Measurements from ENCODE around the gene PPP2R2D.
A peak's percentile ranks its signal among the peaks of the same experiment; 100 is the strongest.

DNA sequence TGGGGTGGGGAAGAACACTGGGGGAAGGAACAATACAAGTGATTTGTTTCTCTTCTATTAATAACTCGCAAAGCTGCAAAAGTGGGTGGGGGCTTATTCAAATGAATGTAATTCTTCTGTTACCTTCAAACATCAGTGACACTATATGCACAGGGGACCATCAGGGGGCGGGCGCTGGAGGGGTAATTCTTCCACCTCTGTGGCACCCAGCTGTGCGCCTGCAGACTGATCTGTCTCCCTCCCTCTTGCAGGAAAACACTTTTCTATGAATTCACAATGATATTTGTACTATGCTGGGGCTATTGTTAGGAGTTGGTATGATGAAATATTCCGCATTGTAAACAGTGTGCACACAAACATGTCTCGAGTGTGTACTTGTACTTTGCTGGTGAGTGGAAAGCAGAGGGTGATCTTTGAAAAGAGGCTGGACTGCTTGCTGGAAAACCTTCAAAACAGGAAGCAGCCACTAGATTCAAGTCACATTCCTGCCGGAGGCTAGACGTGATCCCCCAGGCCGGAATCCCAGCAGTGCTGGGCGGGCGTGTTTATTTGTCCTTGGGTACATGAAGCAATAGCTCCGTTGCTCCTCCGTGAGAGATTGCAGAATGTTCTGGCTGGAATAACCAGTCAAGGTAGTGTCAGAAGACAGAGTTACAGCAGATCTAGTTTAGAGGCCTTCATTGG is 96.7 kb downstream of the PPP2R2D start:
- TF ChIP-seq, protein P1, sequence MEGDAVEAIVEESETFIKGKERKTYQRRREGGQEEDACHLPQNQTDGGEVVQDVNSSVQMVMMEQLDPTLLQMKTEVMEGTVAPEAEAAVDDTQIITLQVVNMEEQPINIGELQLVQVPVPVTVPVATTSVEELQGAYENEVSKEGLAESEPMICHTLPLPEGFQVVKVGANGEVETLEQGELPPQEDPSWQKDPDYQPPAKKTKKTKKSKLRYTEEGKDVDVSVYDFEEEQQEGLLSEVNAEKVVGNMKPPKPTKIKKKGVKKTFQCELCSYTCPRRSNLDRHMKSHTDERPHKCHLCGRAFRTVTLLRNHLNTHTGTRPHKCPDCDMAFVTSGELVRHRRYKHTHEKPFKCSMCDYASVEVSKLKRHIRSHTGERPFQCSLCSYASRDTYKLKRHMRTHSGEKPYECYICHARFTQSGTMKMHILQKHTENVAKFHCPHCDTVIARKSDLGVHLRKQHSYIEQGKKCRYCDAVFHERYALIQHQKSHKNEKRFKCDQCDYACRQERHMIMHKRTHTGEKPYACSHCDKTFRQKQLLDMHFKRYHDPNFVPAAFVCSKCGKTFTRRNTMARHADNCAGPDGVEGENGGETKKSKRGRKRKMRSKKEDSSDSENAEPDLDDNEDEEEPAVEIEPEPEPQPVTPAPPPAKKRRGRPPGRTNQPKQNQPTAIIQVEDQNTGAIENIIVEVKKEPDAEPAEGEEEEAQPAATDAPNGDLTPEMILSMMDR (IDR thresholded peaks at IDR 0.05), result no peak
- peak; percentile 84 for TF ChIP-seq POLR2AphosphoS5 (IDR thresholded peaks at IDR 0.05)
